Measurements from ENCODE around the gene UBASH3A. TPM values are rescaled to one million over a fixed set of nuclear protein-coding genes. Genes with fewer than 3 reads are reported as not detected.

UBASH3A gene
- total and polyA plus RNA-seq, 12 donors = 0.09 to 1.3 (median 0.15) TPM; not detected in 7

DNA sequence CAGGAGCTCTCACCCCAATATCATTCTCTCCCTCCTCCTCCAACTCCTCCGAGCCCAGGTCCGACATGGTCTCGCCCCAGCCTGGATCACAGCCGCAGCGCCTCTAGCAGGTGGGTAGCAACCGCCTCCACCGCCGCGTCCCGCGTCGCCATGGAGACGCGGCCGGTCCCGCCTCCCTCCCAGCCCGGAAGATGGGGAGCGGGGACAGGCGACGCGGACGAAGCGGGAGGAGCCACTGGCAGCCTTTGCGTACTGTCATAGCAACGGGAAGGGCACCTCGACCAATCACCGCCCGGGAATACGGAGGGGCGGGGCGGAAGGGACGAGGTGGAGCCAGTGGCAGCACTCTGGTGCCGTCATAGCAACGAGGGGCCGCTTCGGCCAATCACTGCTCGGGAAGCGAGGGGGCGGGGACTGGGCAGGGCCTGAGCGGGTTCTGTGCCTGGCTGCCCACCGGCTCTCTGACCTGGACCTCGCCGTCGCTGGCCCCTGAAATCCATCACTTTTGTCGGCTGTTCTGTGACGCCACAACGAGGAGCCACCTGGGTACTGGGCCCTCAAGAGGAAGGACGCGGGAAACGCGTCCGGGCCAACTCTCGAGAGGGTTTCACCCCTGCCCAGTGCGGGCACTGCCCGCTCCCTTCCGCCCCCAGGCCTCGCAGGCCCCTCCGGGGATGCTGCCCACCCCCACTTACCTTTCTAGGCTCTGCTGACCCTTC lies 92.6 kb downstream of the UBASH3A start, which contains the start of gene RSPH1:
Gene RSPH1 (minus strand): TSS at position 105 of the 719 bp plus-strand sequence. CDS start 38 bp downstream, at position 67.
- H3K4me1 ChIP-seq = peaks cover 0 to 14% (median 8%) of the 10 kb centered on the region in 9 donors
- peak within 1 kb of the TSS; percentile 51 to 90 (median 70) for H3K4me3 ChIP-seq
- DNase-seq = peak; percentile 99
- TF ChIP-seq, protein P1, sequence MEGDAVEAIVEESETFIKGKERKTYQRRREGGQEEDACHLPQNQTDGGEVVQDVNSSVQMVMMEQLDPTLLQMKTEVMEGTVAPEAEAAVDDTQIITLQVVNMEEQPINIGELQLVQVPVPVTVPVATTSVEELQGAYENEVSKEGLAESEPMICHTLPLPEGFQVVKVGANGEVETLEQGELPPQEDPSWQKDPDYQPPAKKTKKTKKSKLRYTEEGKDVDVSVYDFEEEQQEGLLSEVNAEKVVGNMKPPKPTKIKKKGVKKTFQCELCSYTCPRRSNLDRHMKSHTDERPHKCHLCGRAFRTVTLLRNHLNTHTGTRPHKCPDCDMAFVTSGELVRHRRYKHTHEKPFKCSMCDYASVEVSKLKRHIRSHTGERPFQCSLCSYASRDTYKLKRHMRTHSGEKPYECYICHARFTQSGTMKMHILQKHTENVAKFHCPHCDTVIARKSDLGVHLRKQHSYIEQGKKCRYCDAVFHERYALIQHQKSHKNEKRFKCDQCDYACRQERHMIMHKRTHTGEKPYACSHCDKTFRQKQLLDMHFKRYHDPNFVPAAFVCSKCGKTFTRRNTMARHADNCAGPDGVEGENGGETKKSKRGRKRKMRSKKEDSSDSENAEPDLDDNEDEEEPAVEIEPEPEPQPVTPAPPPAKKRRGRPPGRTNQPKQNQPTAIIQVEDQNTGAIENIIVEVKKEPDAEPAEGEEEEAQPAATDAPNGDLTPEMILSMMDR (IDR thresholded peaks at IDR 0.05) = no peak
- H3K27ac ChIP-seq = peak within 1 kb of the TSS in 9 of 10 donors; percentile 52 to 85 (median 79)
- intact Hi-C loops (cut with DNase I) = loop anchor here in 1 of 10 donors (1.0 kb wide), 1 partner anchor 32 kb away; no protein-coding TSS in a partner anchor
- no peaks in the 10 kb centered on the region for H3K9me3 ChIP-seq
- H3K27me3 ChIP-seq = no peaks in the 10 kb centered on the region
- ATAC-seq = peak; percentile 99 to 100 (median 100)
- 0% methylated on average over 57 to 58 of the region's 58 CpGs for WGBS, 2 donors
- H3K36me3 ChIP-seq = no peaks in the 10 kb centered on the region

DNA sequence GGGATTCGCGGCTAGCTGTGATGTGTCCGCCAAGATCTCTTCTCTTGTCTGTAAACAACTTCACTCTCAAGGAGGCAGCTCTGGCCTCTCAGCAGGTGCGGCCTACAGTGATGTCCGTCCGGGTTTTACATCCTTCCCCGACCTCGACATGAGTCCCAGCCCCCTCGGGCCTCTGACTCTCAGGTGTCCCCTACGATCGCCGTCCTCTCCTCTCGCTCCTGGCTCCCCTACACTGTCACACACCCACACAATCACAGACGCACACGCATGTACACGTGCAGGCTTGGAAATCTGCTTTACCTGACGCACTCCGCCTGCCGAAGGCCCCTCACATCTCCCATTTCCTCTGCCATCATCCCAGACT lies 93.1 kb downstream of the UBASH3A start:
- DNase-seq = peak in 1 of 2 donors; percentile 29
- Histone ChIP-seq H3K9me3 (no peaks in the 10 kb centered on the region), H3K4me3 (peak overlapping the region; percentile 51 to 90 (median 70)), H3K36me3 (no peaks in the 10 kb centered on the region), H3K27ac (peak overlapping the region in 9 of 10 donors; percentile 52 to 85 (median 79)), H3K4me1 (peaks cover 0 to 14% (median 8%) of the 10 kb centered on the region in 9 donors), H3K27me3 (no peaks in the 10 kb centered on the region)
- intact Hi-C loops (cut with DNase I) = loop anchor here in 1 of 10 donors (1.0 kb wide), 1 partner anchor 31 kb away; no protein-coding TSS in a partner anchor
- TF ChIP-seq, protein P1 (IDR thresholded peaks at IDR 0.05) = no peak
- 24 to 26% methylated on average over 19 of the region's 19 CpGs for WGBS, 2 donors
- ATAC-seq = peak in 6 of 8 donors; percentile 2 to 35 (median 15)

Other genes with a start within 250 kb of the UBASH3A start
- gene ABCG1, start 184.8 kb upstream of the UBASH3A start, total RNA-seq = 10 to 100 TPM in 7 of 10 donors, 1 to 10 TPM in 3; 5.5 to 26.2 (median 14.6) TPM
- 10 to 100 TPM; 11.6 to 19.4 TPM for gene ABCG1, start 184.8 kb upstream of the UBASH3A start, polyA plus RNA-seq
- gene TFF3, start 88.5 kb upstream of the UBASH3A start, total RNA-seq = 1 to 10 TPM in 8 of 10 donors, under 1 TPM in 2; 0.90 to 5.1 (median 2.4) TPM
- 1 to 10 TPM; 4.9 to 7.9 TPM for gene TFF3, start 88.5 kb upstream of the UBASH3A start, polyA plus RNA-seq
- gene TFF2, start 52.9 kb upstream of the UBASH3A start, total RNA-seq = not detected
- not detected for gene TFF2, start 52.9 kb upstream of the UBASH3A start, polyA plus RNA-seq
- gene TFF1, start 37.4 kb upstream of the UBASH3A start, total RNA-seq = not detected
- not detected for gene TFF1, start 37.4 kb upstream of the UBASH3A start, polyA plus RNA-seq
- 1 to 10 TPM in 1 of 10 donors, under 1 TPM in 1, not detected in 8; 0.42 to 1.0 TPM for gene TMPRSS3, start 7.8 kb upstream of the UBASH3A start, total RNA-seq
- under 1 TPM in 1 of 2 donors, not detected in 1; 0.01 TPM for gene TMPRSS3, start 7.8 kb upstream of the UBASH3A start, polyA plus RNA-seq
- under 1 TPM in 2 of 10 donors, not detected in 8; 0.20 to 0.36 TPM for gene RSPH1, start 92.3 kb downstream of the UBASH3A start, total RNA-seq
- gene RSPH1, start 92.3 kb downstream of the UBASH3A start, polyA plus RNA-seq = under 1 TPM in 1 of 2 donors, not detected in 1; 0.06 TPM
- 10 to 100 TPM in 1 of 10 donors, 1 to 10 TPM in 9; 3.7 to 13.2 (median 5.7) TPM for gene SLC37A1, start 110.0 kb downstream of the UBASH3A start, total RNA-seq
- 1 to 10 TPM; 1.8 to 2.6 TPM for gene SLC37A1, start 110.0 kb downstream of the UBASH3A start, polyA plus RNA-seq
- 1 to 10 TPM; 1.2 to 5.0 (median 1.9) TPM for gene PDE9A, start 249.7 kb downstream of the UBASH3A start, total RNA-seq
- 1 to 10 TPM; 4.3 to 7.0 TPM for gene PDE9A, start 249.7 kb downstream of the UBASH3A start, polyA plus RNA-seq